HL-60/S4 treated with phorbol 12-myristate 13-acetate at 8.2 ng/mL for 4 days and 3 days (cell line): Measurements from ENCODE around the gene EML5.

Experiments used
- in situ Hi-C: fragments of 300-500 bp; cut with MboI; formaldehyde crosslinking; loops from 2 replicates; pipeline ENCODE4 v1.15.0; 2022; ENCODE audit warnings: low sequenced_read_pairs

The EML5 gene

GRCh38 chr14:88733121-88733520, 59.6 kb downstream of the EML5 start:
- in situ Hi-C loops: no loop called here

DNA sequence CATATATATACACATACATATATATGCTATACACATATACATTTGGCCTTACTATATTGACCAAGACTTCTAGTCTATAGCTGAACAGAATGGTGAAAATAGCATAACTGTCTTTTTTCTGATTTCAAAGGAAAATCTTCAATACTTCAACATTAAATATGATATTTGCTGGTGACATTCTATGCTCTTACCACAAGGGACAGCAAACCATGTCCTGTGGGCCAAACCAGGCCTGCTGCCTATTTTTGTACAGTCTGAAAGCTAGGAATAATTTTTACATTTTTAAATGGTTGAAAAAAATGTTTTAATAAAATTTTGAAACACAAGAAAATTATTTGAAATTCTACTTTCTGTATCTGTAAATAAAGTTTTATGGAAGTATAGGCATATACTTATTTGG, 63.6 kb downstream of the EML5 start:
- in situ Hi-C loops: no loop called here

DNA sequence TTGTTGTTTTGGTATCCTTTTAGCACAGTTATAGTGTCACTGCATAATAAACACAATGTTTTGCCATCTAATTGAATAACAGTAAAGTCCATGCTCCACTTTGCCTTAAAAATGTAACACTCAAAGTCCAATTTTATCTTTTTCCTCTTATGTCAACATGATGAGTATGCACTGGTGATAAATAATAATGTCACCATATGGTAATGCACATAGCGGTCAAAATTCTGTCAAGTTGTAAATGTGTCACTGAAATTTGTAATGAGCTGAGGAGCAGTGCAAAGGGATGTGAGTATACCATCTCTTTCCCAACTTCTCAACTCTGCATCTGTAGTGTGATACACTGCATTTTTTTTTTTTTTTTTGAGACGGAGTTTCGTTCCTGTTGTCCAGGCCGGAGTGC, 65.7 kb downstream of the EML5 start:
- in situ Hi-C loops: no loop called here

DNA sequence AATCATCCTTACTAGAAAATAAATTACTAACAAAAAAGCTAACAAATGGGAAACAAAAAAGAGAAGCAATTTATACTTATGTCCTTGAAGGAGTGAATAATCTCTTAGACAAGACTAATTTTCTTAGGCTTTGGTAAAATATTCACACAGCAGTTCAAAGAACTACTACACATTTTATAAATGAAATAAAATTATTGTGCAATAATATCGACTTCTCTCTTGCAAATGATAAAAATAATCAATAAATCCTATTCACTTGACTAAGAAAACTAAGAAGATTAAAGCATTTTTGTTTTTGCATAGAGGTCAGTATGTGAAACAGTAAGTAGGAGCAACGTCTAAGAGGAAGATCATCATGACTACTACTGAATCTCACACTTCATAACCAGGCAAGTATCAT, 82.0 kb downstream of the EML5 start:
- in situ Hi-C loops: no loop called here

- in situ Hi-C loops: no loop called here
Observed at GRCh38 chr14:88707088-88707487, 85.7 kb downstream of the EML5 start.

DNA sequence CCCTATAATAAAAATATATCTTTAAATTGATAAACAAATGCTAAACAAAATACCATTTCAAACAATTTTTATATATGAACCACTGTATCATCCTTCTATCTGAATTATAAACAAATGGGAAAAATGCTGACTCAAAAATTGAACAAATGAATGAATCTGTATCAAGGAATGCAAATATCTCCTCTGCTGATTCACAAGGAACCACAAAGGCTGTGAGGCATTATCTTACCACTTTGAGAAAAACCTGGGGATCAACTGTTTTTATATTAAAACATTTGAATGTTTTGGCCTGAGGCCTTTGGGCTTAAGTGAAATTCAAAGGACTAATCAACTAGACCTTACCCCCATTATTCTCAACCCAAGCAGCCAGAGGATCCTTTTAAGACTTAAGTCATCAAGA, 86.3 kb downstream of the EML5 start:
- in situ Hi-C loops: no loop called here

GRCh38 chr14:88698651-88699050, 94.1 kb downstream of the EML5 start:
- in situ Hi-C loops: no loop called here

DNA sequence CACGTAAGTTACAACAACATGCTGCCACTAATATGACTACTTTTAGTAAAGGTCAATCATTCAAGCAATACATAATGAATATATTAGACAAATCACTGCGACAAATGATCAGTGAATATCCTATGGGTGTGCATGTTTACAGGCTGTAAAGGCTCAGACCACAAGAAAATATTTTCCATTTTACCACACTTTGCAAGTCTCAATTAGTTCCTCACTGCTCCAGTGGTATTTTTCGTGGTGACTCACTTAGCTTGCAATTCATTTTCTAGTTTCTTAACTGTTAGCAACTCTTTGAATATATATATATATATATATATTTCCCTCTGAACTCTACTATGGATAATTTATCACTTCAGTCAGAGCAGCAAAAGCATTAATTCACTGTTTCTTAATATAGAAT, 96.9 kb downstream of the EML5 start:
- in situ Hi-C loops: no loop called here

DNA sequence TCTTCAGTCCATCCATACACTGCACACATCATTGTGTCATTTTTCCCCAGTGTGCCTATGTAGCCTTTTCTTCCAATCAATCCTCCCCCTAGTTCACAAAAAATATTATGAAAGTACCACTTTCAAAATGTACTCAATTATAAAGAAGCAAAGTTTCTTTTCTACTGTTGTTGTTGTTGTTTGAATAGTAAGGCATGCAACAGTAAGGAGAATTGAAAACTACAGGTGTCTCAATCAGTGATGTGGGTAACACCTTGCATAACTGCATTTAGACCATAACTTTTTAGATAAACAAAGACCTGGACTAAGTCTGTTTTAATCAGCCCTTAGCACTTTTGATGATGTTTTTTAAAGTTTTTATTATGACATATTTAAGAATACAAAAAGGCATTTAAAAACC, 104.4 kb downstream of the EML5 start:
- in situ Hi-C loops: no loop called here

GRCh38 chr14:88683119-88683518, 109.6 kb downstream of the EML5 start:
- in situ Hi-C loops: no loop called here

GRCh38 chr14:88682495-88683114, 110.1 kb downstream of the EML5 start:
- in situ Hi-C loops: no loop called here

GRCh38 chr14:88681755-88682494, 110.8 kb downstream of the EML5 start:
- in situ Hi-C loops: no loop called here

- in situ Hi-C loops: no loop called here
Observed at GRCh38 chr14:88669346-88669745, 123.4 kb downstream of the EML5 start.

- in situ Hi-C loops: no loop called here
Observed at GRCh38 chr14:88668448-88669116, 124.2 kb downstream of the EML5 start.

GRCh38 chr14:88667555-88668273, 125.0 kb downstream of the EML5 start:
- in situ Hi-C loops: no loop called here

DNA sequence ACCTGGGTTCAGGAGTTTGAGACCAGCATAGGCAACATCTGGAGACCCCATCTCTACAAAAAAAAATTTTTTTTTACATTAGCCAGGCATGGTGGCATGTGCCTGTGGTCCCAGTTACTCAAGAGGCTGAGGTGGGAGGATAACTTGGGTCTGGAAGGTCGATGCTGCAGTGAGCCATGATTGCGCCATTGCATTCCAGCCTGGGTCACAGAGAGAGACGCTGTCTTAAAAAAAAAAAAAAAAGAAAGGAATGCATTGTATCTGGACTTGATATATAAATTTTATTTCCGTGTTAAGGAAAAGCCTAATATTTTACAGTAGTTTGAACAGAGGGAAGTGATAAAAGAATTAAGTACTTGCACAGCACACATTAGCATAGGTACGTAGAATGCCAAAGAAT, 132.7 kb downstream of the EML5 start:
- in situ Hi-C loops: no loop called here

GRCh38 chr14:88639221-88639620, 153.5 kb downstream of the EML5 start:
- in situ Hi-C loops: no loop called here

GRCh38 chr14:88632512-88632911, 160.2 kb downstream of the EML5 start:
- in situ Hi-C loops: no loop called here

DNA sequence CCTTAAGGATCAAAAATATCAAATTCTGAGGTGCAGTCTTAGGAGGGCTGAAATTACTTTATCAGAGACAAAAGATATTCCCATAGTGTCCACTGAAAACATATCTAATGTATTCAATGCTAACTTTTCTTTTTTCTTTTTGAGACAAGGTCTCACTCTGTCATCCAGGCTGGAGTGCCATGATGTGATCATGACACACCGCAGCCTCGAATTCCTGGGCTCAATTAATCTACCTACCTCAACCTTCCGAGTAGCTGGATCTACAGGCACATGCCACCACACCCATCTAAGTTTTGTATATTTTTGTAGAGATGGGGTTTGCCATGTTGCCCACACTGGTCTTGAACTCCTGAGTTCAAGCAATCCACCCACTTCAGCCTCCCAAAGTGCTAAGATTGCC, 161.7 kb downstream of the EML5 start:
- in situ Hi-C loops: no loop called here

- in situ Hi-C loops: no loop called here
Observed at GRCh38 chr14:88630565-88630964, 162.2 kb downstream of the EML5 start.

- in situ Hi-C loops: no loop called here
Observed at GRCh38 chr14:88628462-88628861, 164.3 kb downstream of the EML5 start.

GRCh38 chr14:88628033-88628432, 164.7 kb downstream of the EML5 start:
- in situ Hi-C loops: no loop called here
